HG02571 (cell line): Measurements from ENCODE around the gene TFIP11.

Source experiments
- ATAC-seq: cut with Tn5 transposase; IDR thresholded peaks from one replicate; pipeline ENCODE4 v1.9.1; 2021; ENCODE audit warnings: mild to moderate bottlenecking, moderate library complexity; ENCODE audit not compliant: unreplicated experiment

Gene TFIP11

GRCh38 chr22:26450453-26451185 is 61.7 kb downstream of the TFIP11 start:
- no peak for ATAC-seq

- no peak for ATAC-seq
Measured at GRCh38 chr22:26448941-26449340, 63.3 kb downstream of the TFIP11 start.

- ATAC-seq: no peak
Measured at GRCh38 chr22:26448334-26448733, 63.9 kb downstream of the TFIP11 start.

GRCh38 chr22:26447584-26448329 is 64.5 kb downstream of the TFIP11 start:
- no peak for ATAC-seq

- no peak for ATAC-seq
Measured at GRCh38 chr22:26446808-26447515, 65.3 kb downstream of the TFIP11 start.

GRCh38 chr22:26445577-26446275 is 66.5 kb downstream of the TFIP11 start:
- no peak for ATAC-seq

- no peak for ATAC-seq
Measured at GRCh38 chr22:26444777-26445176, 67.5 kb downstream of the TFIP11 start.

GRCh38 chr22:26443901-26444690 is 68.2 kb downstream of the TFIP11 start:
- no peak for ATAC-seq

GRCh38 chr22:26442086-26442756 is 70.1 kb downstream of the TFIP11 start:
- ATAC-seq: no peak
